K562 (cell line): ENCODE results near the gene IRGQ. TPM values are rescaled to one million over a fixed set of nuclear protein-coding genes. Genes with fewer than 3 reads are reported as not detected.

Experiments used
- ATAC-seq: fragments of 200-7000 bp; cut with Tn5 transposase; 3 replicates; pipeline ENCODE4 v1.9.1; 2020; ENCODE audit warnings: moderate library complexity
- BruUV-seq: library from RNA; stranded (reverse); fragments of 400-500 nt; replicated peaks from 2 replicates; lab custom pipeline; 2021; lab: Mats Ljungman, UMichigan
- CTCF ChIA-PET: fragments of 300-600 bp; formaldehyde crosslinking; extraction: SDS; loops from one replicate; lab custom pipeline; 2021; ENCODE audit warnings: low intra/inter-chr PET ratio; lab: Yijun Ruan, JAX
- POLR2A ChIA-PET: fragments of 300-600, 350-650 bp; sonication (Branson Sonifier 250); formaldehyde crosslinking; extraction: SDS; loops from one replicate; lab custom pipeline; 2021; ENCODE audit warnings: antibody characterized with exemption, inconsistent platforms; lab: Yijun Ruan, JAX
- DNase-seq, 4 experiments: peaks; one replicate each; pipeline versions ENCODE4 v3.0.0 to v3.0.0-alpha.2; 2011 to 2018; ENCODE audit warnings: low spot score in 3 of 4, mixed read lengths in 3 of 4; ENCODE audit errors: extremely low read depth in 1 of 4
- FAIRE-seq: peaks from 2 replicates; lab custom pipeline; 2011; peaks lifted over from hg19 to GRCh38; lab: Jason Lieb, UNC
- H2AFZ ChIP-seq: 2 replicates; pipeline ENCODE4 v1.6.0; 2011; ENCODE audit warnings: low read depth, low read length, control low read depth, inconsistent platforms
- H3K27ac ChIP-seq: fragments of 200-600 bp; 3 replicates; pipeline ENCODE4 v1.8.0; 2011; ENCODE audit warnings: low read depth, mild to moderate bottlenecking, control low read depth, inconsistent platforms, low read length, moderate library complexity, mixed read lengths; ENCODE audit errors: extremely low read depth
- H3K27me3 ChIP-seq, 2 experiments: fragments of 300-600 bp in 1 of 2; 2 replicates in 1 of 2; 3 replicates in 1 of 2; pipeline versions ENCODE4 v1.6.0 to v1.8.0; 2011; ENCODE audit warnings: inconsistent platforms in 2 of 2, low read length in 2 of 2, mild to moderate bottlenecking in 1 of 2, mixed read lengths in 1 of 2, moderate library complexity in 1 of 2; ENCODE audit not compliant: control insufficient read depth in 2 of 2, insufficient read depth in 2 of 2
- H3K36me3 ChIP-seq: fragments of 300-600 bp; 3 replicates; pipeline ENCODE4 v1.8.0; 2011; ENCODE audit warnings: mild to moderate bottlenecking, low read length, inconsistent platforms; ENCODE audit not compliant: control insufficient read depth, insufficient read depth
- H3K4me1 ChIP-seq, 2 experiments: fragments of 200-600 bp in 1 of 2; replicated peaks in 1 of 2; 2 replicates in 1 of 2; 3 replicates in 1 of 2; pipeline versions ENCODE4 v1.5.1 to v1.8.0; 2011; ENCODE audit warnings: inconsistent platforms in 2 of 2, low read length in 2 of 2, mild to moderate bottlenecking in 1 of 2, mixed read lengths in 1 of 2, moderate library complexity in 1 of 2; ENCODE audit not compliant: control insufficient read depth in 2 of 2, insufficient read depth in 2 of 2
- H3K4me2 ChIP-seq: 2 replicates; pipeline ENCODE4 v1.6.1; 2011; ENCODE audit warnings: low read length, control low read depth, inconsistent platforms, mixed read lengths; ENCODE audit not compliant: insufficient read depth
- H3K4me3 ChIP-seq: fragments of 200-600 bp; sonication (generic), shearing (Covaris generic); 2 replicates; pipeline ENCODE4 v1.5.1; 2016; ENCODE audit warnings: control low read depth, inconsistent platforms
- H3K79me2 ChIP-seq: fragments of 200-600 bp; 3 replicates; pipeline ENCODE4 v1.8.0; 2011; ENCODE audit warnings: low read length, inconsistent platforms; ENCODE audit not compliant: control insufficient read depth, insufficient read depth
- H3K9ac ChIP-seq, 2 experiments: 2 replicates each; pipeline versions ENCODE4 v1.6.0 to v1.6.1; 2011; ENCODE audit warnings: low read depth in 2 of 2, low read length in 2 of 2, control low read depth in 1 of 2, inconsistent platforms in 1 of 2, mild to moderate bottlenecking in 1 of 2, mixed read lengths in 1 of 2; ENCODE audit not compliant: insufficient read depth in 1 of 2
- H3K9me1 ChIP-seq: one replicate; pipeline ENCODE4 v1.6.0; 2011; ENCODE audit warnings: inconsistent platforms, mild to moderate bottlenecking, low read length, moderate library complexity; ENCODE audit not compliant: control insufficient read depth, insufficient read depth
- H3K9me3 ChIP-seq: replicated peaks from 2 replicates; pipeline ENCODE4 v1.5.1; 2011; ENCODE audit warnings: low read depth, low read length, inconsistent platforms; ENCODE audit not compliant: control insufficient read depth, insufficient read depth
- H4K20me1 ChIP-seq: replicated peaks from 2 replicates; pipeline ENCODE4 v1.6.1; 2011; ENCODE audit warnings: low read length, inconsistent platforms, mixed read lengths; ENCODE audit not compliant: control insufficient read depth, insufficient read depth
- BMI1 ChIP-seq: fragments of 150-350 bp; IDR thresholded peaks from 2 replicates; pipeline ENCODE4 v1.6.1; 2014; ENCODE audit warnings: low read length
- COPS2 ChIP-seq: fragments of 450-650 bp; conservative IDR thresholded peaks from 2 replicates; pipeline ENCODE4 v1.6.1; 2016; ENCODE audit warnings: mild to moderate bottlenecking, moderate library complexity
- L3MBTL2 ChIP-seq: fragments of 450-650 bp; IDR thresholded peaks from 2 replicates; pipeline ENCODE4 v1.6.1; 2016; ENCODE audit warnings: mild to moderate bottlenecking, moderate library complexity
- U2AF2 ChIP-seq: fragments of 200-400 bp; formaldehyde crosslinking; optimal IDR thresholded peaks from 2 replicates; pipeline ENCODE3; 2017; ENCODE audit warnings: low read depth, mild to moderate bottlenecking, low read length
- WGBS: fragments of 100-300 bp; shearing (Covaris generic); methylation state at CpG from one replicate; pipeline ENCODE4 v1.1.6; 2016; ENCODE audit warnings: low coverage, mixed read lengths; ENCODE audit not compliant: insufficient coverage; ENCODE audit errors: missing lambda C conversion rate; 5-methylcytosine and 5-hydroxymethylcytosine counted together
- in situ Hi-C: fragments of 300-500 bp; cut with MboI; formaldehyde crosslinking; loops from 4 replicates; pipeline ENCODE4 v1.15.0; 2018; ENCODE audit warnings: inconsistent platforms, mixed read lengths
- intact Hi-C: fragments of 100-400 bp; cut with micrococcal nuclease; formaldehyde crosslinking; loops from 2 replicates; pipeline ENCODE4 v1.14.2; 2022
- polyA plus RNA-seq, 8 experiments: library from polyadenylated mRNA; depleted of rRNA in 4 of 8; stranded (reverse) in 5 of 8; unstranded in 3 of 8; fragments of >200 nt; fragmentation: Nextera tagmentation in 2 of 8; fragmentation: Illumina TruSeq in 1 of 8; extraction: Ambion mirVana in 2 of 8; extraction: Trizol in 1 of 8; gene quantifications; 2 replicates each; pipeline versions ENCODE4 v1.2.1 to v1.2.3, GENCODE V29; 2011 to 2014; ENCODE audit warnings: inconsistent platforms in 1 of 8, missing spikeins in 1 of 8
- total RNA-seq, 7 experiments: library from RNA; depleted of rRNA in 6 of 7; stranded (reverse); fragments of >200 nt in 6 of 7; fragmentation: Illumina TruSeq in 2 of 7; extraction: Trizol in 2 of 7; gene quantifications; 2 replicates each; pipeline versions ENCODE4 v1.2.1 to v1.2.3, GENCODE V29; 2011 to 2021; ENCODE audit warnings: low replicate concordance in 1 of 7
- TF ChIP-seq, protein P1 (sequence below), 2 experiments: IDR thresholded peaks; 2 replicates each; pipeline ENCODE4 v1.6.1; 2011; ENCODE audit warnings: borderline replicate concordance in 1 of 2, control low read depth in 1 of 2, low read depth in 1 of 2, low read length in 1 of 2, mild to moderate bottlenecking in 1 of 2, mixed read lengths in 1 of 2, moderate library complexity in 1 of 2; ENCODE audit not compliant: insufficient read depth in 1 of 2, insufficient read length in 1 of 2, poor library complexity in 1 of 2, severe bottlenecking in 1 of 2; ENCODE audit errors: extremely low read depth in 1 of 2
- TF ChIP-seq, protein P2 (sequence below): fragments of 200-600 bp; sonication (generic); IDR thresholded peaks from one replicate; pipeline ENCODE4 v1.6.1; 2012; ENCODE audit warnings: mild to moderate bottlenecking, low read depth, low read length, inconsistent platforms

Gene IRGQ
- total and polyA plus RNA-seq, 9 of the 15 experiments (the other 6 are each of a cell fraction or from before 2014, with no cell fraction given), result 3.5 to 19.2 (median 7.9) TPM

DNA sequence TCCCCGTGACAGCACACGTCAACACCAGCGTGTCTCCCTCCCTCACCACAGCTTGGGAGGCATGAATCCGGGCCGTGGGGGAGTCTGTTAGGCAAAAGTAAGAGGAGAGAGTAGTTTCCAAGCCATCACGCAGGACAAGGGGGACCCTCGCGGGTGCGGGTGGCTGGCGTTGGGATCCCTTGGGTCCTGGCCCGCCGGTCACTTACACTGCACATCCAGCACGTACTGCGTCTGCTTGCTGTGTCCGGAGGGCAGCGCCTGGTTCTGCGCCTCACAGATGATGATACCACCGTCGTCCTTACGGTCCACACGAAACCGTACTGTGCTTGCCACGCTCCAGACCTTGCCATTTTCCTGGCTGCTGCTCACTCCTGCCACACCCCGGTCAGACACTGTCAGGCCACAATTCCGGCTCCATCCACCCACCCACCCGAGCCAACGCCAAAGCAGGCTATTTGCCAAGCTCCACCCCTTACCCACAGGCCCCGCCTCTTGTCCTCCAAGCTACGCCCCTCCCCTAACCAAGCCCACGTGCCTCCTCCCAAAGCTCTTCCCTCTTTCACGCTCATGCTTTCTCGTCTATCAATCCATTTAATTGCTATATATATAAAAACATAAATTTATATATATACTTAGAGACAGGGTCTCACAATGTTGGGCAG lies 30.1 kb upstream of the IRGQ start:
- H3K9me1 ChIP-seq, result peaks cover 2% of the 10 kb centered on the region
- H3K27ac ChIP-seq, result no peak overlapping the region; the same call in 2 of the 3 replicates
- peak overlapping the region; percentile 52 for H2AFZ ChIP-seq
- H3K4me3 ChIP-seq, result no peak overlapping the region
- DNase-seq (peak; percentile 78 to 86 (median 85)), ATAC-seq (peak; percentile 67), FAIRE-seq (peak; percentile 78)
- peak overlapping the region; percentile 52 for H3K4me2 ChIP-seq
- no peaks in the 10 kb centered on the region; the same call in 1 of the 3 replicates for H3K79me2 ChIP-seq
- WGBS, result 29% methylated on average over 17 of the region's 32 CpGs
- no peaks in the 10 kb centered on the region for H3K27me3 ChIP-seq
- CTCF ChIA-PET, result interaction anchor here (0.8 kb wide), 1 partner anchor 31 kb away, joined by 3 read pairs; no protein-coding TSS in a partner anchor
- H3K9ac ChIP-seq, result peak overlapping the region in 1 of 2 experiments; percentile 75; a peak in 2 of 4 replicates
- BruUV-seq, result no TSS peak
- no peaks in the 10 kb centered on the region for H4K20me1 ChIP-seq
- in situ Hi-C loops, result no loop called here
- no peaks in the 10 kb centered on the region; the same call in 2 of the 3 replicates for H3K36me3 ChIP-seq
- intact Hi-C loops, result loop anchor here (10.0 kb wide), 2 partner anchors 71 to 181 kb away; no protein-coding TSS in a partner anchor
- POLR2A ChIA-PET, result interaction anchor here (1.2 kb wide), 2 partner anchors 92 to 163 kb away, joined by 3 read pairs; no protein-coding TSS in a partner anchor
- H3K4me1 ChIP-seq, result peaks cover 28 to 50% of the 10 kb centered on the region in 2 experiments; a peak in 4 of 5 replicates
- no peaks in the 10 kb centered on the region for H3K9me3 ChIP-seq
- no peak for TF ChIP-seq U2AF2
- TF ChIP-seq, protein P1, sequence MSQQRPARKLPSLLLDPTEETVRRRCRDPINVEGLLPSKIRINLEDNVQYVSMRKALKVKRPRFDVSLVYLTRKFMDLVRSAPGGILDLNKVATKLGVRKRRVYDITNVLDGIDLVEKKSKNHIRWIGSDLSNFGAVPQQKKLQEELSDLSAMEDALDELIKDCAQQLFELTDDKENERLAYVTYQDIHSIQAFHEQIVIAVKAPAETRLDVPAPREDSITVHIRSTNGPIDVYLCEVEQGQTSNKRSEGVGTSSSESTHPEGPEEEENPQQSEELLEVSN (IDR thresholded peaks at IDR 0.05; ENCODE audit: borderline replicate concordance in 1 of 2, extremely low read depth in 1 of 2, insufficient read depth in 1 of 2, insufficient read length in 1 of 2, low read depth in 1 of 2, low read length in 1 of 2, poor library complexity in 1 of 2, severe bottlenecking in 1 of 2), result peak; percentile 28 to 75
- TF ChIP-seq, protein P2, sequence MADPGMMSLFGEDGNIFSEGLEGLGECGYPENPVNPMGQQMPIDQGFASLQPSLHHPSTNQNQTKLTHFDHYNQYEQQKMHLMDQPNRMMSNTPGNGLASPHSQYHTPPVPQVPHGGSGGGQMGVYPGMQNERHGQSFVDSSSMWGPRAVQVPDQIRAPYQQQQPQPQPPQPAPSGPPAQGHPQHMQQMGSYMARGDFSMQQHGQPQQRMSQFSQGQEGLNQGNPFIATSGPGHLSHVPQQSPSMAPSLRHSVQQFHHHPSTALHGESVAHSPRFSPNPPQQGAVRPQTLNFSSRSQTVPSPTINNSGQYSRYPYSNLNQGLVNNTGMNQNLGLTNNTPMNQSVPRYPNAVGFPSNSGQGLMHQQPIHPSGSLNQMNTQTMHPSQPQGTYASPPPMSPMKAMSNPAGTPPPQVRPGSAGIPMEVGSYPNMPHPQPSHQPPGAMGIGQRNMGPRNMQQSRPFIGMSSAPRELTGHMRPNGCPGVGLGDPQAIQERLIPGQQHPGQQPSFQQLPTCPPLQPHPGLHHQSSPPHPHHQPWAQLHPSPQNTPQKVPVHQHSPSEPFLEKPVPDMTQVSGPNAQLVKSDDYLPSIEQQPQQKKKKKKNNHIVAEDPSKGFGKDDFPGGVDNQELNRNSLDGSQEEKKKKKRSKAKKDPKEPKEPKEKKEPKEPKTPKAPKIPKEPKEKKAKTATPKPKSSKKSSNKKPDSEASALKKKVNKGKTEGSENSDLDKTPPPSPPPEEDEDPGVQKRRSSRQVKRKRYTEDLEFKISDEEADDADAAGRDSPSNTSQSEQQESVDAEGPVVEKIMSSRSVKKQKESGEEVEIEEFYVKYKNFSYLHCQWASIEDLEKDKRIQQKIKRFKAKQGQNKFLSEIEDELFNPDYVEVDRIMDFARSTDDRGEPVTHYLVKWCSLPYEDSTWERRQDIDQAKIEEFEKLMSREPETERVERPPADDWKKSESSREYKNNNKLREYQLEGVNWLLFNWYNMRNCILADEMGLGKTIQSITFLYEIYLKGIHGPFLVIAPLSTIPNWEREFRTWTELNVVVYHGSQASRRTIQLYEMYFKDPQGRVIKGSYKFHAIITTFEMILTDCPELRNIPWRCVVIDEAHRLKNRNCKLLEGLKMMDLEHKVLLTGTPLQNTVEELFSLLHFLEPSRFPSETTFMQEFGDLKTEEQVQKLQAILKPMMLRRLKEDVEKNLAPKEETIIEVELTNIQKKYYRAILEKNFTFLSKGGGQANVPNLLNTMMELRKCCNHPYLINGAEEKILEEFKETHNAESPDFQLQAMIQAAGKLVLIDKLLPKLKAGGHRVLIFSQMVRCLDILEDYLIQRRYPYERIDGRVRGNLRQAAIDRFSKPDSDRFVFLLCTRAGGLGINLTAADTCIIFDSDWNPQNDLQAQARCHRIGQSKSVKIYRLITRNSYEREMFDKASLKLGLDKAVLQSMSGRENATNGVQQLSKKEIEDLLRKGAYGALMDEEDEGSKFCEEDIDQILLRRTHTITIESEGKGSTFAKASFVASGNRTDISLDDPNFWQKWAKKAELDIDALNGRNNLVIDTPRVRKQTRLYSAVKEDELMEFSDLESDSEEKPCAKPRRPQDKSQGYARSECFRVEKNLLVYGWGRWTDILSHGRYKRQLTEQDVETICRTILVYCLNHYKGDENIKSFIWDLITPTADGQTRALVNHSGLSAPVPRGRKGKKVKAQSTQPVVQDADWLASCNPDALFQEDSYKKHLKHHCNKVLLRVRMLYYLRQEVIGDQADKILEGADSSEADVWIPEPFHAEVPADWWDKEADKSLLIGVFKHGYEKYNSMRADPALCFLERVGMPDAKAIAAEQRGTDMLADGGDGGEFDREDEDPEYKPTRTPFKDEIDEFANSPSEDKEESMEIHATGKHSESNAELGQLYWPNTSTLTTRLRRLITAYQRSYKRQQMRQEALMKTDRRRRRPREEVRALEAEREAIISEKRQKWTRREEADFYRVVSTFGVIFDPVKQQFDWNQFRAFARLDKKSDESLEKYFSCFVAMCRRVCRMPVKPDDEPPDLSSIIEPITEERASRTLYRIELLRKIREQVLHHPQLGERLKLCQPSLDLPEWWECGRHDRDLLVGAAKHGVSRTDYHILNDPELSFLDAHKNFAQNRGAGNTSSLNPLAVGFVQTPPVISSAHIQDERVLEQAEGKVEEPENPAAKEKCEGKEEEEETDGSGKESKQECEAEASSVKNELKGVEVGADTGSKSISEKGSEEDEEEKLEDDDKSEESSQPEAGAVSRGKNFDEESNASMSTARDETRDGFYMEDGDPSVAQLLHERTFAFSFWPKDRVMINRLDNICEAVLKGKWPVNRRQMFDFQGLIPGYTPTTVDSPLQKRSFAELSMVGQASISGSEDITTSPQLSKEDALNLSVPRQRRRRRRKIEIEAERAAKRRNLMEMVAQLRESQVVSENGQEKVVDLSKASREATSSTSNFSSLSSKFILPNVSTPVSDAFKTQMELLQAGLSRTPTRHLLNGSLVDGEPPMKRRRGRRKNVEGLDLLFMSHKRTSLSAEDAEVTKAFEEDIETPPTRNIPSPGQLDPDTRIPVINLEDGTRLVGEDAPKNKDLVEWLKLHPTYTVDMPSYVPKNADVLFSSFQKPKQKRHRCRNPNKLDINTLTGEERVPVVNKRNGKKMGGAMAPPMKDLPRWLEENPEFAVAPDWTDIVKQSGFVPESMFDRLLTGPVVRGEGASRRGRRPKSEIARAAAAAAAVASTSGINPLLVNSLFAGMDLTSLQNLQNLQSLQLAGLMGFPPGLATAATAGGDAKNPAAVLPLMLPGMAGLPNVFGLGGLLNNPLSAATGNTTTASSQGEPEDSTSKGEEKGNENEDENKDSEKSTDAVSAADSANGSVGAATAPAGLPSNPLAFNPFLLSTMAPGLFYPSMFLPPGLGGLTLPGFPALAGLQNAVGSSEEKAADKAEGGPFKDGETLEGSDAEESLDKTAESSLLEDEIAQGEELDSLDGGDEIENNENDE, result no peak
- peak; percentile 71 for TF ChIP-seq L3MBTL2
- TF ChIP-seq BMI1, result no peak
- TF ChIP-seq COPS2, result no peak
